ENCODE data around the gene HINFP.
"Not testable (repeated sequence)": the region's sequence is repeated elsewhere in the genome, so short reads cannot be mapped to it uniquely, and the experiment has no call there.

The HINFP gene

GRCh38 chr11:119154178-119154577, 32.8 kb downstream of the HINFP start:
- FAIRE-seq, result no peak
- DNase-seq (ENCODE audit: low spot score), result no peak

GRCh38 chr11:119155733-119156492, 34.5 kb downstream of the HINFP start:
- FAIRE-seq, result no peak
- DNase-seq (ENCODE audit: low spot score), result no peak

GRCh38 chr11:119156496-119156895, 35.1 kb downstream of the HINFP start:
- FAIRE-seq (no peak), DNase-seq (ENCODE audit: low spot score) (no peak)

GRCh38 chr11:119157063-119157462, 35.7 kb downstream of the HINFP start:
- no peak for FAIRE-seq
- DNase-seq (ENCODE audit: low spot score), result no peak

GRCh38 chr11:119158467-119158866, 37.1 kb downstream of the HINFP start:
- FAIRE-seq (no peak), DNase-seq (ENCODE audit: low spot score) (no peak)

GRCh38 chr11:119160151-119160550, 38.8 kb downstream of the HINFP start:
- no peak for FAIRE-seq
- DNase-seq (ENCODE audit: low spot score), result no peak

GRCh38 chr11:119161871-119162270, 40.5 kb downstream of the HINFP start:
- FAIRE-seq, result no peak

GRCh38 chr11:119166368-119167076, 45.1 kb downstream of the HINFP start:
- peak; percentile 82 for FAIRE-seq
- DNase-seq (ENCODE audit: low spot score), result peak; percentile 99

More at GRCh38 chr11:119161871-119162270, 40.5 kb downstream of the HINFP start:
- no peak for DNase-seq (ENCODE audit: low spot score)

- DNase-seq (ENCODE audit: low spot score); FAIRE-seq: not testable (repeated sequence)
Observed at GRCh38 chr11:119167077-119167458, 45.7 kb downstream of the HINFP start.

- FAIRE-seq (no peak), DNase-seq (ENCODE audit: low spot score) (no peak)
Observed at GRCh38 chr11:119167933-119168332, 46.6 kb downstream of the HINFP start.

- DNase-seq (ENCODE audit: low spot score) (peak; percentile 72), FAIRE-seq (no peak)
Observed at GRCh38 chr11:119168471-119169281, 47.3 kb downstream of the HINFP start, which contains the start of gene NLRX1. NLRX1 (plus strand) TSS chr11:119168725; CDS start chr11:119171404, 2,679 bp downstream.

- DNase-seq (ENCODE audit: low spot score) (peak; percentile 43), FAIRE-seq (no peak)
Observed at GRCh38 chr11:119169282-119169719, 47.9 kb downstream of the HINFP start.

GRCh38 chr11:119172513-119172912, 51.1 kb downstream of the HINFP start:
- DNase-seq (ENCODE audit: low spot score) (no peak), FAIRE-seq (no peak)

GRCh38 chr11:119173453-119173852, 52.1 kb downstream of the HINFP start:
- FAIRE-seq, result no peak
- DNase-seq (ENCODE audit: low spot score), result no peak

- no peak for FAIRE-seq
- no peak for DNase-seq (ENCODE audit: low spot score)
Observed at GRCh38 chr11:119175493-119176077, 54.2 kb downstream of the HINFP start.

- FAIRE-seq (no peak), DNase-seq (ENCODE audit: low spot score) (no peak)
Observed at GRCh38 chr11:119178166-119178680, 56.8 kb downstream of the HINFP start.

GRCh38 chr11:119179342-119179741, 58.0 kb downstream of the HINFP start:
- FAIRE-seq (no peak), DNase-seq (ENCODE audit: low spot score) (no peak)

- DNase-seq (ENCODE audit: low spot score) (no peak), FAIRE-seq (no peak)
Observed at GRCh38 chr11:119179983-119180382, 58.6 kb downstream of the HINFP start.

GRCh38 chr11:119180729-119181676, 59.6 kb downstream of the HINFP start:
- FAIRE-seq (no peak), DNase-seq (ENCODE audit: low spot score) (no peak)

All from RCC 7860 (cell line).